Activated CD8-positive, alpha-beta memory T cell treated with anti-CD3 and anti-CD28 coated beads, Interleukin-2, amount 50 U/mL, for 4 hours (primary cell): ENCODE measurements around the gene RHOD.

Source experiments
- DNase-seq: peaks from one replicate; pipeline ENCODE4 v3.0.0-alpha.2; 2020

Gene RHOD

GRCh38 chr11:67032830-67033551 lies 23.7 kb upstream of the RHOD start:
- DNase-seq = no peak

GRCh38 chr11:67033661-67034166 lies 22.9 kb upstream of the RHOD start:
- DNase-seq = no peak

GRCh38 chr11:67034350-67034749 lies 22.3 kb upstream of the RHOD start:
- no peak for DNase-seq

DNA sequence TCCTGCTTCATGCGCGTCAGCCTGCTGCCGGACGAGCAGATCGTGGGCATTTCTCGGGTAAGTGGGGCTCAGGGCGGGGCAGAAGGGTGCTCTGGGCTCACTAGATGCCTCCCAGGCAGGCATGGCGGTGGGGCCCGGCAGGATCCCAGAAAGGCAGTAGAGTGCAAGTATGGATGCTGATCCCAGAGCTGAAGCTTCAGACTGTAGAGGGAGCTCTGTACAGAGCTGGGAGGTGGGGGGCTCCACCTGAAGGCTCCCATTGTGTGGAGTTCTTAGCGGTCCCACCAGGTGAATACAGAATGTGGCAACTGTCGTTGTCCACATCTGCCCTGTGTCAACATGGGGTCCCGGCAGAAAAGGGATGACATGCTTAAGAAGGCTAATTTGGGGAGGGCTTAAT lies 16.5 kb upstream of the RHOD start:
- DNase-seq = no peak

DNA sequence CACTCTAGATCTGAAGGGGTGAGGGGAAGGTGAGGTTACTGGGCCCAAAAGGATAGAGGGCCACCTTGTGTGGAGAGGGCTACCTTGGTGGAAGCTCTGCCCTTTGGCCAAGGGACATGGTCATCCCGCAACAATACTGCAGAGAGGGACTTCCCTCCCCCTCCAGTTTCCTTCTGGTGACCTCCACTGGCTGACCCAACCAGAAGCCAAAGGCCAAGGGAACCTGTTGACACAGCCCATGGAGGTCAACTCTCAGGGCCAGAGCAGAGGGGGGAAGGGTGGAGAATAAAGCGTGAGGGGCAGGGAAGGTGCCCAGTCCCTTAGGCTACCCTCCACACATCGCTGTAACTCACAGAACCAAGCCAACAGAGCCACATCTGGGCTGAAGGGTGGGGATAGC lies 15.0 kb upstream of the RHOD start:
- no peak for DNase-seq

DNA sequence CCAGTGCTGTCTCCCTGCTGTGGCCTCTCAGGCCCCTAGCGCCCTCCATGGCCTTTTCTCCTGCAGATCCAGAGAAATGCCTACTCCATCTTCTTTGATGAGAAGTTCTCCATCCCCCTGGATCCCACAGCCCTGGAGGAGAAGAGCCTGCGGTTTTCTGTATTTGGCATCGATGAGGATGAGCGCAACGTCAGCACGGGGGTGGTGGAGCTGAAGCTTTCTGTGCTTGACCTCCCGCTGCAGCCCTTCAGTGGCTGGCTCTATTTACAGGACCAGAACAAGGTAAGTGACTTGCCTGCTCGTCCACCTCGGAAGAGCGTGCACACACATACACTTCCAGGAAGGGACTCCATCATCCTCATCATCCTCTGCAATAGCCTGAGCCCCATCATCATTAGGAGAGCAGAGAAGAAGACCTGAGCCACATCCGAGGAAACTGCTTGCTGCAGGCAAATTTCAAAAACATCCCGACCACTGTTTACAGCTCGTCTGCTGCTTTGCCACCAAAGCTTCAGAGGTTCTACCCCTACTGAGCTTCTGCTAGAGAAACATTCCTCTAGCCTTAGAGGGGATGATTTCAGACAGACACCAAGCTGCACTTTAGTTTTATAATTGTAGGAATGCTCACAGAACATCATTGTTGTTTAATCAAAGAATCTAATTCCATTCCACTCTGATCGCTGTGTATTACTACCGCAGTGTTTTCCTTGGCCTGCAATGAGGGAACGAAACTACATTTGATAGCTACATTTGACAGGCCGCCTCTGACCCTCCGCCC lies 12.9 kb upstream of the RHOD start:
- DNase-seq = no peak

DNA sequence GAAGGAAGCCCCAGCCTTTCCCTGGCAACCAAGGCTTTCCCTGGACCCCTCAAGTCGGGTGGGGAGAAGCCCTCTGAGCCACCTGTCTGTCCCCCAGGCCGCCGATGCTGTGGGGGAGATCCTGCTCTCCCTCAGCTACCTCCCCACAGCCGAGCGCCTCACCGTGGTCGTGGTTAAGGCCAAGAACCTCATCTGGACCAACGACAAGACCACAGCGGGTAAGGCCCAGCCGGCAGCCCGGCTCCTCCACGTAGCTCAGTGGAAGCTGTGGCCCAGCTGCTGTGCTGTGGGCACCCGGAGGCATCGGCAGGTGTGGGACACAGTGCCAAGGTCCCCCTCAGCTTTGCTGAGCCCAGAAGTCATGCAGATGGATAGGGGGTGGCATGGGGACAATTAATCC lies 12.2 kb upstream of the RHOD start:
- no peak for DNase-seq

DNA sequence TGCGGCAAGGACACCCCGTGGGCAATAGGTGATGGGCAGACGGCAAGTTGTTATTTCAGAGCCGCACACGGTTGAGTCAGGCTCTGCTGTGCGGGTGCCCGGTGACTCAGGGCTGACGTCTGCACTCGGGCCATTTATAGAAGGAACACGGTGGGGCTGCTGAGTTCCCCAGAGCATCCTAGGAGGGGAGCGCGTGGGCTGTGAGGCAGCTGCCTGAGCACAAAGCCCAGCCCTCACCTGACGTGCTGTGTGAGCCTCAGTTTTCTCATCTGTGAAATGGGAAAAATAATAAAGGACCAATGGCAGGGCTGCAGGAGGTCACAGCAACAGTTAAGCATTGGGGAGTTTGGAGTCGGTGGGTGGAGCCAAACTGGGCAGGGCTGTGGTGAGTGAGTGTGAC lies 11.3 kb upstream of the RHOD start:
- DNase-seq = no peak

- no peak for DNase-seq
Observed at GRCh38 chr11:67048515-67049130, 8.0 kb upstream of the RHOD start.

DNA sequence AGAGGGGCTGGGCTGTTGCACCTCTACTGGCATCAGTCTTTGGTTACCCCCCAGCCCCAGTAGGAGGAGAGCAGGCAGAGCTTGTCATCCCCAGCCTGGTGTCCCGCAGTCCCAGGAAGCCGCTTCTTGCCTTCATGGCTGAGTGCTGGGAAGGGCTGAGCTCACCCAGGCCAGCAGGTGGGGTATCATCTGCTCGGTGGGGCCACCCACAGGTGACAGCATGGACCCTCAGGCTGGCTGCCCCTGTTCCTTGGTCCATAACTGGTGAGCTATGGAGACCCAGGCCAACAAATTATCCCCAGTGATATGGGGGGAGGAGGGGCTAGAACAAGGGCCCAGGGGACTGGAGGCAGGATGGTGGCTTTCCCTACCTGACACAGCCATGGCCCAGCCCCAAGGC lies 6.5 kb upstream of the RHOD start:
- DNase-seq = no peak

DNA sequence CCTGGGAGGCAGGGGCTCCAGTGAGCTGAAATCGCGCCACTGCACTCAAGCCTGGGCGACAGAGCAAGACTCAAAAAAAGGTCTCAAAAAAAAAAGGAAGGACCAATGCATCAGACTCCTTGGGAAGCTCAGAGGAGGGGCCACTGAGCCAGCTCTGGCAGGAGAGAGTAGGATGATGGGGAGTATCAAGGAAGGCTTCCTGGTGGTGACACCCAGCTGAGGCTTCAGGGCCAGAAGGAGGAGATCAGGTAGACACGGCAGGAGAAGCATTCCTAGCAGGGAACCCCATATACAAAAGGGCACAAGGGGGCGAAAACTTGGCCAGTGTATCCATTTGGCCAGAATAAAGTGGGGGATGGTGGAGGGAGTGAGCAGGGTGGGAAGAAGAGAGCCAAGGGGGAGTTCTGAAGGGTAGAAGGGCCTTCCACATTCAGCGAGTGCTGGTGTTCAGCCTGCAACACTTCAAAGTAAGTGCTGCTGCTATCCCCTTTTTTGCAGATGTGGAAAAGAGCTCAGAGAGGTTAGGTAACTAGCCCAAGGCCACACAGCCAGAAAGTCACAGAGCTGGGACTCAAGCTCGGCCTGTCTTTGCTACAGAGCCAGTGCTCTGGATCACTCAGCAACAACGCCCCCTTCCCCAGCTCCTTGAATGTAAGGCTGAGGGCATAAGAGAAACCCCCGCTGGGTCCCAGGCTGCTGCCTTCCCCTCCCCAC lies 5.3 kb upstream of the RHOD start:
- DNase-seq = no peak

- no peak for DNase-seq
Observed at GRCh38 chr11:67051945-67052488, 4.6 kb upstream of the RHOD start.

GRCh38 chr11:67052891-67053290 lies 3.8 kb upstream of the RHOD start:
- no peak for DNase-seq

- peak; percentile 31 for DNase-seq
Observed at GRCh38 chr11:67053896-67054329, 2.7 kb upstream of the RHOD start.

DNA sequence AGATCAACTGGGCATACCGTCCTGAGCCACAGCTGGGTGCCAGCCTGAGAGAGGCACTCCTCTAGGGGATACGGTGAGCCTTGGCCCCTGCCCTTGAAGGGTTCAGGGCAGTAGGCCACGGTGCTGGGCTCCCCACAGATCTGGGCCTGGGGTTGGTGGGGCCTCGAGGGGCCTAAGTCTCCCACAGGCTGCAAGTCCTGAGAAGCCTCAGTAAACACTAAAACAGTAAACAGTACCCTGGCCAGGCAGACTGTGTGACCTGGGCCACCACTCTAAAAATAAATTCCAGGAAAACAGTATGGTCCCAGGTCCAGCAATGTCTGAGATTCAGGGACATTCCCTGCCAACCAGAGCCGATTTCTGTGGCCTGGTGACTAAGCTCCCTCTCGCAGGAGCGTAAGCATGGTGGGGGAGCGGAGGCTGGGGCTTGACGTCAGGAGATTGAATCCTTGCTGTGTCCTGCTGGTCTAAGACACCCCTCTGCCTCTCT lies 2.3 kb upstream of the RHOD start:
- no peak for DNase-seq

- no peak for DNase-seq
Observed at GRCh38 chr11:67054836-67055523, 1.7 kb upstream of the RHOD start.

DNA sequence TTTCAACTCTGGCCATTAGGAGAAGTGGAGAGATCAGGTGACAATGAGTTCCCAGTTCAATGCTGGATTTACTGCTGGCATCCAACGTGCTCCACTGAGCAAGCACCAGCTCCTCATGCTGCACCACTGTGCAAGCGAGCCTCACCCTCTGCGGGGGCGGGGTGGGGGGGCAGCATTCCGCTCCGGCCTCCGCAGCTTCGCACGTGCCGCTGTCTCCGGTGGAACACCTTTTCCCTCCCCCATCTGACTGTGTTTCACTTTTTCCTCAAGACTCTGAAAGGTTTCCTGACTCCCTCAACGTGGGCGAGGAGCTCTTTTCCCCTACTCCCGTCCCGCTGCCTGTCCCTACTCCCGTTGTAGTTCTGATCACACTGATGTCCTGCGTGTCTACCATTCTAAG lies 835 bp upstream of the RHOD start:
- no peak for DNase-seq

DNA sequence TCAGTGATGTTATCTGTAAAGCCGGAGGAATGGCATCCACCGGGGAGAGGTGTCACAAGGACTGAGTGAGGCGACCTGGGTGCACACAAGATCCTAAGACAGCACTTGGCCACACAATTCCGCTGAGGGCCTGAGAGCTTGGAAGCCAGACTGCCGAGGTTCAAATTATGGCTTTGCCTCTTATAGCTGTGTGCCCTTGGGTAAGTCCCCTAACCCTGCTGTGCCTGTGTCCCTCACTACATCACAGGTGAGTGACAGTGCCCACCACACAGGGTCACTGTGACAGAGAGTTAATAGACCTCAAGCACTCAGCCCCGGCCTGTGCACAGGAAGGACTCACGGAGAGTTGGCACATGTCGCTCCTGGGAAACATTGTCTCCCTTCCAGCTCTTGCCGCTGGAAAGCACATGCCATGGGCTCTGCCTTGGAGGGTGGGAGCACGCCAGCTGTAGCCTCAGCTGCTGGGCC lies 592 bp downstream of the RHOD start:
- no peak for DNase-seq

DNA sequence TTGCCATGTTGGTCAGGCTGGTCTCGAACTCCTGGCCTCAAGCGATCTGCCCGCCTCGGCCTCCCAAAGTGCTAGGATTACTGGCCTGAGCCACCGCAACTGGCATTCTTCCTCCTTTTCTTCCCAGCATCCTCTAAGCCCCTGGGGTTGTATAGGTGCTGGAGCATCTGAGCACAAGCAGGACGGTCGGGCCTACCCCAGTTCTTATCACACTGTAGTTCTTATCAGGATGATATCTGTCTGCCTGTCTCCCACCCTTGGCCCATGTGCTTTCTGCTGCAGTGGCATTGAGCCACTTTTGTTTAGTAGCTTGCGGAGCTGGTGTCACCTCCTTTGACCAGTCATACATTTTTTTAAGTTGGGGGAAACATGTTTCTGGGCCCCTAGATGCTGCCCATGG lies 1.9 kb downstream of the RHOD start:
- DNase-seq = no peak

GRCh38 chr11:67059671-67060070 lies 3.0 kb downstream of the RHOD start:
- DNase-seq = no peak

DNA sequence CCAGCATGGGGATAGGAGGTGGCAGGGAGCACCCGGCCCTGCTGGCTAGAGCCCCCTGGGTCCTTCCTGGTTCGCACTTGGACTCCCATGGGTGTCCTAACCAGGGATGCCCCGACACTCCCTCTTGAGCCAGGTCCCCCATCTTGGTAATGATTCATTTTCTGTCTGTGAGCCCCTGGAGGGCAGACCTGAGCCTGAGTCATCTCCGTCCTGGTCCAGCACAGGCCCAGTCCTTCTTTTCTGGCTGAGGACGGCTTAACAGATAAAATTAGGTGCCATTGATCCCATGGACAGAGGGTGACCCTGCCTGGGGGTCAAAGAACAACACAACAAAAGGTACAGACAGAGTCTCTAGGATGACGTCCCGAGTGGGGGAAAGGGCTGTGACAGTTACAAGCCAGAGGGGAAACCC lies 3.5 kb downstream of the RHOD start:
- no peak for DNase-seq
